ENCODE measurements around the gene RPL15.

RPL15 gene

DNA sequence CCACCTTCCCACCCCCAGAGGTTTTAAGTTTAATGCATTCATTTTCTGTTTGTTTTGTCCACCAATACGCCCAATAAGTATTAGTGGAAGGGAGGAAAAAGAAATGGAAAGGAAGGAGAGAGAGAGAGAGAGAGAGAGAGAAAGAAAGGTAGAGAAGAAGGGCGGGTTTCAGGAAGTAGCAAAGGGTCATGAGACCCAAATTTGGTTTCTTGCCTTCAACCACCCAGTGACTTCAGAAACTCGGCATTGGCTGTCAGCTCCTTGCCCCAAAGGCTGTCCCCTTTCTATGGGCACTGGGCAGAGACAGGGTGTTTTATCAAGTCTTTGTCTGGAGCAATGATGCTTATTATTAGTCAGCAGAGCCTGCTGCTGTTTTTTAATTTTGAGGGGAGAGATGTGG, 14.7 kb downstream of the RPL15 start:
- no peak overlapping the region for H3K4me3 ChIP-seq (replicated peaks; ENCODE audit: low read depth, low read length)
- DNase-seq (ENCODE audit: low read depth): no peak
- TF ChIP-seq, protein P1, sequence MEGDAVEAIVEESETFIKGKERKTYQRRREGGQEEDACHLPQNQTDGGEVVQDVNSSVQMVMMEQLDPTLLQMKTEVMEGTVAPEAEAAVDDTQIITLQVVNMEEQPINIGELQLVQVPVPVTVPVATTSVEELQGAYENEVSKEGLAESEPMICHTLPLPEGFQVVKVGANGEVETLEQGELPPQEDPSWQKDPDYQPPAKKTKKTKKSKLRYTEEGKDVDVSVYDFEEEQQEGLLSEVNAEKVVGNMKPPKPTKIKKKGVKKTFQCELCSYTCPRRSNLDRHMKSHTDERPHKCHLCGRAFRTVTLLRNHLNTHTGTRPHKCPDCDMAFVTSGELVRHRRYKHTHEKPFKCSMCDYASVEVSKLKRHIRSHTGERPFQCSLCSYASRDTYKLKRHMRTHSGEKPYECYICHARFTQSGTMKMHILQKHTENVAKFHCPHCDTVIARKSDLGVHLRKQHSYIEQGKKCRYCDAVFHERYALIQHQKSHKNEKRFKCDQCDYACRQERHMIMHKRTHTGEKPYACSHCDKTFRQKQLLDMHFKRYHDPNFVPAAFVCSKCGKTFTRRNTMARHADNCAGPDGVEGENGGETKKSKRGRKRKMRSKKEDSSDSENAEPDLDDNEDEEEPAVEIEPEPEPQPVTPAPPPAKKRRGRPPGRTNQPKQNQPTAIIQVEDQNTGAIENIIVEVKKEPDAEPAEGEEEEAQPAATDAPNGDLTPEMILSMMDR (IDR thresholded peaks at IDR 0.05; ENCODE audit: low read length, missing control alignments): no peak

DNA sequence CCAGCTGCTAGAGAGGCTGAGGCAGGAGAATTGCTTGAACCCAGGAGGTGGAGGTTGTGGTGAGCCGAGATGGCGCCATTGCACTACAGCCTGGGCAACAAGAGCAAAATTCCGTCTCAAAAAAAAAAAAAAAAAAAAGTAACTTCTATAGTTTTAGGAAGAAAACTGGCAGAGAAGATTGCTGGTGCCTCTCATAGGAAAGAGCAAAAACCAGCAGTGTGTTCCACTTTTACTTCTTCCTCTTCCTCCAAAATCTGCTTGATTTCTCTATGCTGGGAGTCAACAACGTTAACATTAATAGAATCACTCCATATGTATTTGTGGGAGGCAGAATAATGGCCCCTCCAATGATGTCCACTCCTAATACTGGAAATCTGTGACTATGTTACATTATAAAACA, 15.6 kb downstream of the RPL15 start:
- H3K4me3 ChIP-seq (replicated peaks; ENCODE audit: low read depth, low read length): no peak overlapping the region
- TF ChIP-seq, protein P1 (IDR thresholded peaks at IDR 0.05; ENCODE audit: low read length, missing control alignments): no peak
- DNase-seq (ENCODE audit: low read depth): no peak

DNA sequence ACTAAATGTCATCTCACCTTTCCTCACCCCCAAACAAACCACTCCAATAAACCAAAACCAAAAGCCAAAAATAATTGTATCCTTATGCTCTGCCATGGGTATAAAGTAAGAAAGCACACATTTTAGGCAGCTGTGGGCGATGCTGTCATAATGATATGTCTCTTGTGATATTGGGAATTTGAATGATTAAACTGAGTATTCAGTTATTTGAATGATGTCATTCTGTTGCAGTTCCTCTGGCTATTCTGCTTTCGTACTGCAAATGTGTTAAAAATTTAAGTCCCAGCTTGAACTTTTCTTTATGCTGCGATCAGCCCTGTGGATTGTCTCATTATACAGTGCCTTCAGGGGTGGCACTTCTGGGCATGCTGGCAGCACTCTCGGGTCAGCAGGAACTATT, 17.3 kb downstream of the RPL15 start:
- DNase-seq (ENCODE audit: low read depth): no peak
- H3K4me3 ChIP-seq (replicated peaks; ENCODE audit: low read depth, low read length): no peak overlapping the region
- TF ChIP-seq, protein P1 (IDR thresholded peaks at IDR 0.05; ENCODE audit: low read length, missing control alignments): no peak

DNA sequence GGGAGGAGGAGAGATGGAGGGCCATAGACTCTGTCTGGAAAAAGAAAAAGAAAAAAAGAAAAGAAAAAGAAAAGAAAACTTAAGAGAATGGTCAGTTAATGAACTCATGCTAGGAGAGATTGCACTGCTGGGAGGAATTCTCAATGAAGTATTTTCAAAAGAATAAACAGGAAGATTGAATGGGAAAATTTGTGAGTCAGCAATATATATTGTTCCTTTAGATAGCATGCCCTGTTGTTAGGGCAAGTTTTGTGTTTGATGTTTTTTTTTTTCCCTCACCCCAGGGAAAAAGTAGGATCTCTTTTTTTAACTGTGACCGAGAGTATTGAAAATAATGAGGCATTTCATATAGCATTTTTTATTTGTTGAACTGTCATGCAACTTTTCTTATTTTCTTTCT, 20.4 kb downstream of the RPL15 start:
- no peak overlapping the region for H3K4me3 ChIP-seq (replicated peaks; ENCODE audit: low read depth, low read length)
- no peak for DNase-seq (ENCODE audit: low read depth)
- TF ChIP-seq, protein P1 (IDR thresholded peaks at IDR 0.05; ENCODE audit: low read length, missing control alignments): no peak

DNA sequence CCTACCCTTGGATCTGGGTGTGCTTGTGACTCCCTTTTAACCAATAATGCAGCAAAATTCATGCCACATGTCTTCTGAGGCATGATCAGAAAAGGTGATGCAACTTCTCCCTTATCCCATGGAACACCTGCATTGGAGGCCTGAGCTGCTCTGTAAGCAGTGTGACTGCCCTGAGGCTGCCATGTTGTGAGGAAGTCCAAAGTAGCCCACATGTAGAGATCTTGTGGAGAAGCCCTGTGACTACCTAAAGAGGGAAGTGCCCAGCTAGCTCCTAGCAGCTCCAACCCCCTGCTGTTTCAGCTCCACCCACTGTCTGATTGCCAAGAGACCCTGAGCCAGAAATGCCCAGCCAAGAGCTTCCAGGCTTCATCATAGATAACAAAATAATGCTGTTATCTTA, 21.8 kb downstream of the RPL15 start:
- no peak for DNase-seq (ENCODE audit: low read depth)
- no peak overlapping the region for H3K4me3 ChIP-seq (replicated peaks; ENCODE audit: low read depth, low read length)
- TF ChIP-seq, protein P1 (IDR thresholded peaks at IDR 0.05; ENCODE audit: low read length, missing control alignments): no peak

DNA sequence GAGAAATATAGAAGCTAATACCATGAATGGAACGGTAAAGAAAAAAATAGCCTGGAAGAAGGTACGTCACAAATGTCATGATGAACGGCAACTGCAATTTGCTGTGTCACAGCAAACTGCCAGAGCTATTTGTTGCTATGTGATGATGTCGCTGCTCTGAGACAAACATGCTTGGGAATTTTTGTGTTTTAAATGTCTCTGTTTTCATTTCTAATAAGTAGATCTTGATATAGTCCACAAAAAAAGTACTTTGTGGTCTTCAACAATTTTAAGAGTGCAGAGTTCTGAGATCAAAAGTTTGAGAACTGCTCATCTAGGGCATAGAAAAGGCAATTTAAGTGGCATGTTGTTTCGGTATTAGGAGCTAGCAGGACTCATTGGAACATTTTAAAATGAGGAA, 23.8 kb downstream of the RPL15 start:
- no peak overlapping the region for H3K4me3 ChIP-seq (replicated peaks; ENCODE audit: low read depth, low read length)
- TF ChIP-seq, protein P1 (IDR thresholded peaks at IDR 0.05; ENCODE audit: low read length, missing control alignments): no peak
- no peak for DNase-seq (ENCODE audit: low read depth)

DNA sequence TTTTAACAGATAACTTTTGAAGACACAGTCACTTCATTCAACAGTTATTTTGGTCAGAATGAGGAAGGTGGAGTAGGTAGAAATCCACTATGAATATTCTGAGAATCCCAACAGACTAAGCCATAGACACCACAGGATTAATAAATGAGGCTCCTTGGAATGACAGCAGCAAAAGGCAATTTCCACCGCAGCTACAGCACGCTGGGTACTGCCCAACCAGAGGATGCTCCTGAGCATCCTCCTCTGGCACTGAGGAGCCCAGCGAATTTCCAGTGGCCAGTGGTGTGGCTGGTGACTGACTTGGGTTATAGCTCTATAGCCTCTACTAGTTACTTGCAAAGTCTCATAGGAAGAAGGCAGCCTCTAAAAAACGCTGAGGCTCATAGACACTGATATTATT, 24.5 kb downstream of the RPL15 start:
- TF ChIP-seq, protein P1 (IDR thresholded peaks at IDR 0.05; ENCODE audit: low read length, missing control alignments): no peak
- no peak for DNase-seq (ENCODE audit: low read depth)
- H3K4me3 ChIP-seq (replicated peaks; ENCODE audit: low read depth, low read length): no peak overlapping the region
